Memory B cell (primary cell): ENCODE measurements around the gene RERE.

Experiments used
- ATAC-seq: fragments of 150-1000 bp; cut with Tn5 transposase; 2 replicates; pipeline ENCODE4 v1.10.0; 2021; ENCODE audit warnings: low read depth, mild to moderate bottlenecking, moderate library complexity
- DNase-seq, 2 donors: peaks; one replicate each; pipeline ENCODE4 v3.0.0; 2022; ENCODE audit warnings: low spot score in 2 of 2
- H3K27ac Mint-ChIP-seq: one replicate; pipeline ENCODE4 v1.8.0; 2022; ENCODE audit warnings: mild to moderate bottlenecking, moderate library complexity, mixed read lengths
- H3K27me3 Mint-ChIP-seq: one replicate; pipeline ENCODE4 v1.8.0; 2022; ENCODE audit warnings: mixed read lengths
- H3K36me3 Mint-ChIP-seq: one replicate; pipeline ENCODE4 v1.8.0; 2022; ENCODE audit warnings: mild to moderate bottlenecking, mixed read lengths
- H3K4me1 Mint-ChIP-seq: one replicate; pipeline ENCODE4 v1.8.0; 2022; ENCODE audit warnings: mixed read lengths
- H3K4me3 Mint-ChIP-seq: one replicate; pipeline ENCODE4 v1.8.0; 2022; ENCODE audit warnings: mild to moderate bottlenecking, moderate library complexity, mixed read lengths
- H3K9me3 Mint-ChIP-seq: one replicate; pipeline ENCODE4 v1.8.0; 2022; ENCODE audit warnings: mixed read lengths

Gene RERE

GRCh38 chr1:8343044-8343443, 474.4 kb downstream of the RERE start:
- DNase-seq: no peak
- no peak for ATAC-seq
- no peaks in the 10 kb centered on the region for H3K4me1 Mint-ChIP-seq

DNA sequence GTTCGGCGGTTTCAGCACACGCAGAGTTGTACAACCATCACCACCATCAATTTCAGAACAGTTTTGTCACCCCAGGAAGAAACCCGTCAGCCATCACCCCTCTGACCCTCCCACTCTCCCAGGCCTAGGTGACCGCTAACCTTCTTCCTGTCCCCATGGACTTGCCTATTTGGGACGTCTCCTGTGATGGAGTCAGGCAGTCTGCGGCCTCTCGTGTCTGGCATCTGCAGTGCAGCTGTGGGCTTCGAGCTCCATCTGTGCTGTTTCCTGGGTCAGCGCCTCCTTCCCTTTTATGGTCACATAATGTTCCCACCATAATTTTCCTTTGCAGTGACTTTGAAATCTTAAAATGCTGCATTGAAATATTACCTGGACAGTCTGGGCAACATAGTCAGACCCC, 475.1 kb downstream of the RERE start:
- Mint-ChIP-seq H3K27ac (no peak overlapping the region), H3K27me3 (peaks cover 10% of the 10 kb centered on the region), H3K4me1 (no peaks in the 10 kb centered on the region), H3K4me3 (no peak overlapping the region), H3K9me3 (no peaks in the 10 kb centered on the region), H3K36me3 (no peaks in the 10 kb centered on the region)
- ATAC-seq: no peak
- no peak for DNase-seq

More at GRCh38 chr1:8343044-8343443, 474.4 kb downstream of the RERE start:
- Mint-ChIP-seq H3K4me3 (no peak overlapping the region), H3K27me3 (peaks cover 10% of the 10 kb centered on the region), H3K9me3 (no peaks in the 10 kb centered on the region), H3K27ac (no peak overlapping the region), H3K36me3 (no peaks in the 10 kb centered on the region)

DNA sequence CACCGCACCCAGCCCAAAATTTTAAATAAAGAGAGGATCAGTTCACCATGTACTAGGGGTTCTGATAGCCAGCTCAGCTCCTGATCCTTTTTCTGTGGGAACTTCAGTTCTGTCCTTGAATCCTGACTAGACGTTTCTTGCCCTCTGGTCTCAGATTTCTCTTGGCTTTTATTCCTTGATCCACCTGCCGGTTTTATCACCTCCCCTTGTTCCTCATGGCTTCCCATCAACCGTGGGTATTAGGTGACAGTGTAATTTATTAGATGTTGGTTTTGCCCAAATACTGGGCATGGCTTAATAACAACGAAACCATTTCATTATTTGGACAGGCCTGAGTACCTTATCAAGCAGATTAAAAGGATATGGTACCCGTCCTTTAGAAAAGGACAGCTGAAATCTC, 477.0 kb downstream of the RERE start:
- no peaks in the 10 kb centered on the region for H3K4me1 Mint-ChIP-seq
- DNase-seq: no peak
- H3K27ac Mint-ChIP-seq: no peak overlapping the region
- no peaks in the 10 kb centered on the region for H3K36me3 Mint-ChIP-seq
- H3K9me3 Mint-ChIP-seq: peaks cover 2% of the 10 kb centered on the region
- ATAC-seq: no peak
- no peak overlapping the region for H3K4me3 Mint-ChIP-seq
- peaks cover 6% of the 10 kb centered on the region for H3K27me3 Mint-ChIP-seq

GRCh38 chr1:8339203-8339600, 478.2 kb downstream of the RERE start:
- H3K4me3 Mint-ChIP-seq: no peak overlapping the region

DNA sequence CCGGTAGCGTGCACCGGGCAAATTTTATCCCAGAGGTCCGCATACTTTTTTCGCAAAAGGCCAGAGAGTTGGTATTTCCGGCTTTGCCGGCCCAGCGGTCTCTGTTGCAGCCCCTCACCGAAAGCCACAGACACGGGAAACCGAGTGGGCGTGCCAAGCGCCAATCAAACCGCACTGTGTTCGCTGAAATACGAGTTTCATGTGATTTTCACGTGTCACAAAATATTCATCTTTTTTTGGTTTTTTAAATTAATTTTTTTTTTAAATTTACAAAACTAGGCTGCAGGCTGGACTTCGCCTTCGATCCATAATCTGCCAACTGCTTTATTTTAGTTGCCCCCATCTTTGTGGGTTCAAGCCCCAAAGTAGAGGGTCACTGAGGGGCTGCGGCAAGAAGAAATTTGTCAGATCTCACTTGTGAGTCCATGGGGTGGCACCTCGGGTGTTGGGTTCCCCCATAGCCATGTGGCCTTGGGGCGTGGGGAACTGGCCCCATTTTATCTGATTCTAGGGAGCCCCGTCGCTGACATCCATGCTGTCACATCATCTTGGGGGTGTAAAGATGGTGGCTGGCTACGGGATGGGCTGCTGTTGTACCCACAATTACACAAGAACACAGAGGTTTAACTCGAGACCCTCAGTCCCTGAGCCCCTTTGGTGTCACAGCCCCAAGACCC, 478.8 kb downstream of the RERE start:
- DNase-seq: no peak
- ATAC-seq: no peak
- Mint-ChIP-seq H3K27me3 (no peaks in the 10 kb centered on the region), H3K27ac (no peak overlapping the region), H3K4me1 (no peaks in the 10 kb centered on the region), H3K9me3 (peaks cover 2% of the 10 kb centered on the region), H3K4me3 (no peak overlapping the region), H3K36me3 (no peaks in the 10 kb centered on the region)

More at GRCh38 chr1:8339203-8339600, 478.2 kb downstream of the RERE start:
- Mint-ChIP-seq H3K27ac (no peak overlapping the region), H3K4me1 (no peaks in the 10 kb centered on the region), H3K36me3 (no peaks in the 10 kb centered on the region), H3K9me3 (peaks cover 2% of the 10 kb centered on the region), H3K27me3 (no peaks in the 10 kb centered on the region)
- no peak for DNase-seq
- ATAC-seq: no peak

GRCh38 chr1:8337776-8338525, 479.5 kb downstream of the RERE start:
- Mint-ChIP-seq H3K36me3 (no peaks in the 10 kb centered on the region), H3K4me3 (no peak overlapping the region), H3K4me1 (no peaks in the 10 kb centered on the region), H3K27ac (no peak overlapping the region), H3K9me3 (peaks cover 2% of the 10 kb centered on the region), H3K27me3 (no peaks in the 10 kb centered on the region)
- DNase-seq: no peak
- no peak for ATAC-seq

DNA sequence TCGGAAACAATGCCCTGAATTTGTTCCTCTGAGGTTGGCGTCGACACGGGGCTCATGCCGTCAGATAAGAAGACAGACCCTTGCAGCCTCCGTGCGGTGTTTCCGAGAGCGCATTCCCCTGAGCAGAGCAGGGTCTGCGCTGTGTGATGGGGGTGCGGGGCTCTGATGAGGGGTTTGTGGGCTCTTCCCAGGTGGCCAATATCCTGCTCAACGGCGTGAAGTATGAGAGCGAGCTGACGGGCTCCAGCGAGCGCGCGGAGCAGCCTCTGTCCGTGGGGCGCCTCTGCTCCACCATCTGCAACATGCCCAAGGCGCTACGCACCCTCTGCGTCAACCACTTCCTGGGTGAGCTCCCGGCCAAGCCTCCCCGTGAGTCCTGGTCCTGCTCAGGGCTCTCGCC, 482.2 kb downstream of the RERE start:
- peaks cover 2% of the 10 kb centered on the region for H3K9me3 Mint-ChIP-seq
- H3K27ac Mint-ChIP-seq: no peak overlapping the region
- no peaks in the 10 kb centered on the region for H3K27me3 Mint-ChIP-seq
- ATAC-seq (no peak), DNase-seq (no peak)
- H3K36me3 Mint-ChIP-seq: no peaks in the 10 kb centered on the region
- no peaks in the 10 kb centered on the region for H3K4me1 Mint-ChIP-seq
- H3K4me3 Mint-ChIP-seq: no peak overlapping the region

GRCh38 chr1:8334106-8334851, 483.2 kb downstream of the RERE start:
- ATAC-seq (no peak), DNase-seq (no peak)
- no peak overlapping the region for H3K27ac Mint-ChIP-seq
- no peaks in the 10 kb centered on the region for H3K4me1 Mint-ChIP-seq
- no peak overlapping the region for H3K4me3 Mint-ChIP-seq
- H3K27me3 Mint-ChIP-seq: no peaks in the 10 kb centered on the region
- peaks cover 2% of the 10 kb centered on the region for H3K9me3 Mint-ChIP-seq
- no peaks in the 10 kb centered on the region for H3K36me3 Mint-ChIP-seq

DNA sequence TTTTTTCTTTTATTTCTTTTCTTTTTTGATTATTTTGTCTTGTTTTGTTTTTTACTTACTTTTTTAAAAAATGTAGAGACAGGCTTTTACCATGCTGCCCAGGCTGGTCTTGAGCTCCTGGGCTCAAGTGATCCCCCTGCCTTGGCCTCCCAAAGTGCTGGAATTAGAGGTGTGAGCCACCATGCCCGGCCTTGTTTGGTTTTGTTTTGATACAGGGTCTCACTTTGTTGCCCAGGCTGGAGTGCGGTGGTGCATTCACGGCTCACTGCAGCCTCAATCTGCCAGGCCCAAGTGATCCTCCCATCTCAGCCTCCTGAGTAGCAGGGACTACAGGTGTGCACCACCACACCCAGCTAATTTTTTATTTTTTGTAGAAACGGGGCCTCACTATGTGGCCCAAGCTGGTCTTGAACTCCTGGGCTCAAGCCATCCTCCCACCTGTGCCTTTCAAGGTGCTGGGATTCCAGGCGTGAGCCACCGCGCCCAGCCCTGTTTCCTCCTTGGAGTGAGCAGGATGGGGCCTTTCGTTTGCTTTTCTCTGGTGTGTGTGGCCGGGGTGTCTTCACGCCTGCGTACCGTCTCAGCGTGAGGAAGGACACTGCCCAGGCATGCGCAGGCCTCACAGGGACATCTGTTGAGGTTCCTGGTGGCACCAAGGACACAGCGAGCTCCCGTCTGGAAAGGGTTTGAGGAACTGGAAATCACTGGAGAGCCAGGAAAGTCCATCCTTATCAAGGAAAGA, 484.0 kb downstream of the RERE start:
- no peak for ATAC-seq
- no peaks in the 10 kb centered on the region for H3K4me1 Mint-ChIP-seq
- H3K9me3 Mint-ChIP-seq: peaks cover 2% of the 10 kb centered on the region
- H3K36me3 Mint-ChIP-seq: no peaks in the 10 kb centered on the region
- no peak for DNase-seq
- H3K27me3 Mint-ChIP-seq: no peaks in the 10 kb centered on the region
- no peak overlapping the region for H3K27ac Mint-ChIP-seq
- H3K4me3 Mint-ChIP-seq: no peak overlapping the region

GRCh38 chr1:8332806-8333205, 484.6 kb downstream of the RERE start:
- ATAC-seq: no peak
- H3K4me1 Mint-ChIP-seq: no peaks in the 10 kb centered on the region
- no peaks in the 10 kb centered on the region for H3K27me3 Mint-ChIP-seq
- no peak overlapping the region for H3K27ac Mint-ChIP-seq
- no peak overlapping the region for H3K4me3 Mint-ChIP-seq
- DNase-seq: no peak
- H3K36me3 Mint-ChIP-seq: no peaks in the 10 kb centered on the region
- H3K9me3 Mint-ChIP-seq: peaks cover 2% of the 10 kb centered on the region

- no peaks in the 10 kb centered on the region for H3K4me1 Mint-ChIP-seq
Observed at GRCh38 chr1:8330271-8331125, 486.9 kb downstream of the RERE start.

GRCh38 chr1:8329858-8330257, 487.6 kb downstream of the RERE start:
- H3K4me3 Mint-ChIP-seq: no peak overlapping the region
- H3K27ac Mint-ChIP-seq: no peak overlapping the region
- no peaks in the 10 kb centered on the region for H3K27me3 Mint-ChIP-seq
- no peak for ATAC-seq
- no peak for DNase-seq
- no peaks in the 10 kb centered on the region for H3K36me3 Mint-ChIP-seq
- H3K9me3 Mint-ChIP-seq: no peaks in the 10 kb centered on the region
- H3K4me1 Mint-ChIP-seq: no peaks in the 10 kb centered on the region

More at GRCh38 chr1:8330271-8331125, 486.9 kb downstream of the RERE start:
- DNase-seq: no peak
- H3K9me3 Mint-ChIP-seq: no peaks in the 10 kb centered on the region
- H3K4me3 Mint-ChIP-seq: no peak overlapping the region
- H3K27me3 Mint-ChIP-seq: no peaks in the 10 kb centered on the region
- H3K36me3 Mint-ChIP-seq: no peaks in the 10 kb centered on the region
- H3K27ac Mint-ChIP-seq: no peak overlapping the region
- no peak for ATAC-seq

DNA sequence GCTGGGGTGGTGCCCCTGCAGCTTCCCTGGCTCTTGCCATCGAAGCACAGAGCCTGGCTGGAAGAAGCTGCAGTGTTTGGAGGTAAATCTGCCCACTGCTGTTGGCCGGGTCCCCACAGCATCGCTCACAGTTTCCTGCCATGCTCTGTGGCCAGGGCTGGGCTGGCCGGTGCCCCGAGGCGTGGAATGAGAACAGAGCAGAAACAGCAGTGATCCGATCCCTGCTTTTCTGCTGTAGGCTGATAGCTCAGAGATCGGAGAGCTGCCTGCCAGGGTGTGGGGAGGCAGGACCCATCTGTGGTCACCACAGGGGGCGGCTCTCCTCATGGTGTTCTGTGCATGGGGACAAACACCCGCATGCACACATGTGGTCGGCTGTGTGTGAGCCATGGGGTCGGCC, 488.0 kb downstream of the RERE start:
- no peaks in the 10 kb centered on the region for H3K36me3 Mint-ChIP-seq
- no peak for ATAC-seq
- no peak overlapping the region for H3K4me3 Mint-ChIP-seq
- no peak for DNase-seq
- no peak overlapping the region for H3K27ac Mint-ChIP-seq
- no peaks in the 10 kb centered on the region for H3K9me3 Mint-ChIP-seq
- H3K27me3 Mint-ChIP-seq: no peaks in the 10 kb centered on the region
- H3K4me1 Mint-ChIP-seq: no peaks in the 10 kb centered on the region
